ENCODE measurements around the gene SLC2A6.

Gene SLC2A6

GRCh38 chr9:133524679-133525228 lies 45.9 kb upstream of the SLC2A6 start, which contains the start of gene MYMK:
TSS of gene MYMK (minus strand) at chr9:133524959. CDS start at chr9:133524844, 115 bp downstream.
- no peak for TF ChIP-seq CTCF (conservative IDR thresholded peaks at IDR 0.05; ENCODE audit: low read depth, low read length)
- DNase-seq (ENCODE audit: low read depth) = no peak
- H3K4me3 ChIP-seq (ENCODE audit: low read depth, low read length) = no peak within 1 kb of the TSS

- no peak for TF ChIP-seq CTCF (conservative IDR thresholded peaks at IDR 0.05; ENCODE audit: low read depth, low read length)
- no peak for DNase-seq (ENCODE audit: low read depth)
- H3K4me3 ChIP-seq (ENCODE audit: low read depth, low read length) = no peak overlapping the region
These were observed 45.2 kb upstream of the SLC2A6 start for GRCh38 chr9:133524146-133524545.

- no peak overlapping the region for H3K4me3 ChIP-seq (ENCODE audit: low read depth, low read length)
- DNase-seq (ENCODE audit: low read depth) = no peak
- no peak for TF ChIP-seq CTCF (conservative IDR thresholded peaks at IDR 0.05; ENCODE audit: low read depth, low read length)
These were observed 44.2 kb upstream of the SLC2A6 start for GRCh38 chr9:133523106-133523505.

GRCh38 chr9:133522073-133522910 lies 43.4 kb upstream of the SLC2A6 start:
- H3K4me3 ChIP-seq (ENCODE audit: low read depth, low read length) = no peak overlapping the region
- no peak for TF ChIP-seq CTCF (conservative IDR thresholded peaks at IDR 0.05; ENCODE audit: low read depth, low read length)
- no peak for DNase-seq (ENCODE audit: low read depth)

- H3K4me3 ChIP-seq (ENCODE audit: low read depth, low read length) = no peak overlapping the region
- DNase-seq (ENCODE audit: low read depth) = no peak
- TF ChIP-seq CTCF (conservative IDR thresholded peaks at IDR 0.05; ENCODE audit: low read depth, low read length) = no peak
These were observed 42.5 kb upstream of the SLC2A6 start for GRCh38 chr9:133521122-133522072.

- no peak for TF ChIP-seq CTCF (conservative IDR thresholded peaks at IDR 0.05; ENCODE audit: low read depth, low read length)
- no peak overlapping the region for H3K4me3 ChIP-seq (ENCODE audit: low read depth, low read length)
- DNase-seq (ENCODE audit: low read depth) = no peak
These were observed 41.4 kb upstream of the SLC2A6 start for GRCh38 chr9:133520121-133520835.
